H9 (cell line): ENCODE measurements around the gene TBC1D9B. TPM values are rescaled to one million over a fixed set of nuclear protein-coding genes. Genes with fewer than 3 reads are reported as not detected.

Source experiments
- DNase-seq: peaks from one replicate; pipeline ENCODE4 v3.0.0-alpha.2; 2017
- H2AFZ ChIP-seq: one replicate; pipeline ENCODE4 v1.6.1; 2013; ENCODE audit warnings: mild to moderate bottlenecking, low read length, control low read depth, moderate library complexity
- H2AK5ac ChIP-seq: 2 replicates; pipeline ENCODE4 v1.6.1; 2013; ENCODE audit warnings: low read length, control low read depth, mixed read lengths; ENCODE audit not compliant: insufficient read length
- H2BK120ac ChIP-seq: one replicate; pipeline ENCODE4 v1.6.1; 2013; ENCODE audit warnings: low read depth, mild to moderate bottlenecking, low read length, control low read depth, inconsistent platforms; ENCODE audit not compliant: poor library complexity, severe bottlenecking
- H2BK12ac ChIP-seq: 2 replicates; pipeline ENCODE4 v1.6.1; 2013; ENCODE audit warnings: low read length, control low read depth, mixed read lengths, low read depth; ENCODE audit not compliant: insufficient read length
- H2BK15ac ChIP-seq: 2 replicates; pipeline ENCODE4 v1.6.1; 2013; ENCODE audit warnings: low read depth, low read length, control low read depth
- H2BK20ac ChIP-seq: one replicate; pipeline ENCODE4 v1.6.1; 2013; ENCODE audit warnings: low read depth, mild to moderate bottlenecking, low read length, control low read depth, inconsistent platforms; ENCODE audit not compliant: poor library complexity, severe bottlenecking
- H2BK5ac ChIP-seq: 2 replicates; pipeline ENCODE4 v1.6.1; 2013; ENCODE audit warnings: low read length, control low read depth, mixed read lengths; ENCODE audit not compliant: insufficient read length
- H3K14ac ChIP-seq: 2 replicates; pipeline ENCODE4 v1.6.1; 2013; ENCODE audit warnings: low read length, control low read depth; ENCODE audit not compliant: insufficient read depth
- H3K18ac ChIP-seq: 2 replicates; pipeline ENCODE4 v1.6.1; 2013; ENCODE audit warnings: low read depth, mild to moderate bottlenecking, mixed read lengths, low read length, control low read depth; ENCODE audit not compliant: insufficient read length
- H3K23ac ChIP-seq: 2 replicates; pipeline ENCODE4 v1.6.1; 2013; ENCODE audit warnings: low read length, control low read depth, mixed read lengths, low read depth; ENCODE audit not compliant: insufficient read length
- H3K23me2 ChIP-seq: 2 replicates; pipeline ENCODE4 v1.6.1; 2013; ENCODE audit warnings: low read depth, mild to moderate bottlenecking, mixed read lengths, low read length, control low read depth; ENCODE audit not compliant: insufficient read length, poor library complexity, severe bottlenecking
- H3K27ac ChIP-seq: 2 replicates; pipeline ENCODE4 v1.5.1; 2013; ENCODE audit warnings: low read length, control low read depth, mixed read lengths, low read depth; ENCODE audit not compliant: insufficient read length
- H3K27me3 ChIP-seq: 2 replicates; pipeline ENCODE4 v1.6.1; 2013; ENCODE audit warnings: low read length, control low read depth, inconsistent platforms; ENCODE audit not compliant: insufficient read depth
- H3K4ac ChIP-seq: 2 replicates; pipeline ENCODE4 v1.6.1; 2013; ENCODE audit warnings: low read depth, mild to moderate bottlenecking, control low read depth, inconsistent platforms, low read length, moderate library complexity
- H3K4me1 ChIP-seq: 2 replicates; pipeline ENCODE4 v1.6.1; 2013; ENCODE audit warnings: low read length, control low read depth, inconsistent platforms; ENCODE audit not compliant: insufficient read depth
- H3K4me2 ChIP-seq: 2 replicates; pipeline ENCODE4 v1.6.1; 2013; ENCODE audit warnings: low read length, control low read depth, mixed read lengths; ENCODE audit not compliant: insufficient read length, insufficient read depth
- H3K56ac ChIP-seq: 2 replicates; pipeline ENCODE4 v1.6.1; 2013; ENCODE audit warnings: low read depth, mild to moderate bottlenecking, mixed read lengths, low read length, control low read depth; ENCODE audit not compliant: insufficient read length
- H3K79me1 ChIP-seq: 2 replicates; pipeline ENCODE4 v1.6.1; 2013; ENCODE audit warnings: low read depth, mild to moderate bottlenecking, moderate library complexity, low read length, control low read depth, inconsistent platforms; ENCODE audit not compliant: insufficient read depth, poor library complexity, severe bottlenecking
- H3K79me2 ChIP-seq: 2 replicates; pipeline ENCODE4 v1.6.1; 2013; ENCODE audit warnings: low read length, control low read depth, inconsistent platforms; ENCODE audit not compliant: insufficient read depth
- H3K9ac ChIP-seq: 2 replicates; pipeline ENCODE4 v1.6.1; 2013; ENCODE audit warnings: low read length, control low read depth, mixed read lengths; ENCODE audit not compliant: insufficient read length; ENCODE audit errors: extremely low read depth
- H3K9me3 ChIP-seq: one replicate; pipeline ENCODE4 v1.6.1; 2013; ENCODE audit warnings: low read depth, low read length, inconsistent platforms; ENCODE audit not compliant: control insufficient read depth
- H3T11ph ChIP-seq: one replicate; pipeline ENCODE4 v1.6.1; 2013; ENCODE audit warnings: mild to moderate bottlenecking, low read length, control low read depth, inconsistent platforms
- H4K20me1 ChIP-seq: one replicate; pipeline ENCODE4 v1.6.1; 2013; ENCODE audit not compliant: control insufficient read depth, insufficient read length, insufficient read depth
- H4K5ac ChIP-seq: 2 replicates; pipeline ENCODE4 v1.6.1; 2013; ENCODE audit warnings: low read depth, mild to moderate bottlenecking, mixed read lengths, low read length, control low read depth; ENCODE audit not compliant: insufficient read length
- H4K8ac ChIP-seq: replicated peaks from 2 replicates; pipeline ENCODE4 v1.6.1; 2013; ENCODE audit warnings: low read length, control low read depth, mixed read lengths, low read depth; ENCODE audit not compliant: insufficient read length
- H4K91ac ChIP-seq: 2 replicates; pipeline ENCODE4 v1.6.1; 2013; ENCODE audit warnings: low read depth, mild to moderate bottlenecking, moderate library complexity, mixed read lengths, low read length, control low read depth; ENCODE audit not compliant: insufficient read length
- H3K27ac Mint-ChIP-seq, 3 experiments: 2 replicates in 2 of 3; 3 replicates in 1 of 3; pipeline ENCODE4 v1.8.0; 2020 to 2021; ENCODE audit warnings: mixed read lengths in 3 of 3, mild to moderate bottlenecking in 1 of 3, moderate library complexity in 1 of 3
- H3K27me3 Mint-ChIP-seq: 2 replicates; pipeline ENCODE4 v1.8.0; 2021; ENCODE audit warnings: low read depth, mild to moderate bottlenecking, moderate library complexity, mixed read lengths
- H3K36me3 Mint-ChIP-seq, 3 experiments: 2 replicates in 2 of 3; 3 replicates in 1 of 3; pipeline ENCODE4 v1.8.0; 2020 to 2021; ENCODE audit warnings: low read depth in 3 of 3, mixed read lengths in 3 of 3; ENCODE audit not compliant: insufficient read depth in 1 of 3
- H3K4me1 Mint-ChIP-seq, 2 experiments: 2 replicates each; pipeline ENCODE4 v1.8.0; 2020; ENCODE audit warnings: mixed read lengths in 2 of 2
- H3K4me3 Mint-ChIP-seq, 2 experiments: 2 replicates in 1 of 2; 3 replicates in 1 of 2; pipeline ENCODE4 v1.8.0; 2020 to 2021; ENCODE audit warnings: mild to moderate bottlenecking in 2 of 2, mixed read lengths in 2 of 2, moderate library complexity in 1 of 2
- H3K9me3 Mint-ChIP-seq, 2 experiments: 2 replicates in 1 of 2; 3 replicates in 1 of 2; pipeline ENCODE4 v1.8.0; 2020; ENCODE audit warnings: mild to moderate bottlenecking in 2 of 2, mixed read lengths in 2 of 2, moderate library complexity in 1 of 2
- WGBS: extraction: QIAGEN DNeasy Blood & Tissue Kit; methylation state at CpG from one replicate; pipeline ENCODE4 v1.1.7; 2013; ENCODE audit warnings: missing lambda C conversion rate, low lambda C conversion rate, mixed read lengths; ENCODE audit not compliant: insufficient read length; ENCODE audit errors: extremely low coverage; 5-methylcytosine and 5-hydroxymethylcytosine counted together
- total RNA-seq: library from RNA; stranded (reverse); gene quantifications from 2 replicates; pipeline ENCODE4 v1.2.1, GENCODE V29; 2021
- TF ChIP-seq, protein P1 (sequence below): fragments of 200-600 bp; sonication (generic); conservative IDR thresholded peaks from 3 replicates; pipeline ENCODE4 v1.8.0; 2021; ENCODE audit warnings: antibody characterized with exemption, mild to moderate bottlenecking

Gene TBC1D9B
- total RNA-seq, 1 experiment from 2014 or later, result 62.1 TPM

DNA sequence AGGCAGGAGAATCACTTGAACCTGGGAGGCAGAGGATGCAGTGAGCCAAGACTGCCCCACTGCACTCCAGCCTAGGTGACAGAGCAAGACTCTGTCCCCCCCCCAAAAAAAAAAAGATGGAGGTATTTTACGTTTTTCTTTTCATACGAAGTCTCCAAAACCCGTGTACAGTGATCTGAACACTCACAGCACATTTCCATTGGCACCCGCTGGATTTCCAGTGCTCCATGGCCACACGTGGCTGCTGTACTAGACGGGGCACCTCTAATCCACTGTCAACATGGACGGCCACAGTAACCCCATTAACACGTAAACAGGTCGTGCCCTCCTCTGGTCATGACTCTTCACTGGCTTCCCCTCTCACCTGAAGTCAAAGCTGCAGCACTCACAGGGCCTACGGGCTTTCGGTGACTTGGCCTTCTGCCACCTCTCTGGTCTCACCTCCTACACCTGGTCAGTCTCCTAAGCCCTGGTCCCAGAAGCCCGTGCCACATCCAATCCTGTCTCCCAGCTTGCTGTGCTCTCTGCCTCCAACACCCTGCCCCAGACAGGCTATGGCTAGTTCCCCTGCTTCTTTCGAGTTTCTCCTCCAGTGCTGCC is 22.1 kb downstream of the TBC1D9B start:
- no peaks in the 10 kb centered on the region for H4K20me1 ChIP-seq
- H3K9me3 ChIP-seq, result peaks cover 15% of the 10 kb centered on the region
- peaks cover 54 to 81% (median 81%) of the 10 kb centered on the region in 3 experiments for H3K36me3 Mint-ChIP-seq
- H3K18ac ChIP-seq, result no peak overlapping the region
- H3K14ac ChIP-seq, result no peak overlapping the region
- H3K27me3 ChIP-seq, result no peaks in the 10 kb centered on the region
- no peak overlapping the region for H4K5ac ChIP-seq
- no peaks in the 10 kb centered on the region for H3K4me1 ChIP-seq
- H3K23ac ChIP-seq, result no peak overlapping the region
- no peak overlapping the region for H2BK20ac ChIP-seq
- TF ChIP-seq, protein P1, sequence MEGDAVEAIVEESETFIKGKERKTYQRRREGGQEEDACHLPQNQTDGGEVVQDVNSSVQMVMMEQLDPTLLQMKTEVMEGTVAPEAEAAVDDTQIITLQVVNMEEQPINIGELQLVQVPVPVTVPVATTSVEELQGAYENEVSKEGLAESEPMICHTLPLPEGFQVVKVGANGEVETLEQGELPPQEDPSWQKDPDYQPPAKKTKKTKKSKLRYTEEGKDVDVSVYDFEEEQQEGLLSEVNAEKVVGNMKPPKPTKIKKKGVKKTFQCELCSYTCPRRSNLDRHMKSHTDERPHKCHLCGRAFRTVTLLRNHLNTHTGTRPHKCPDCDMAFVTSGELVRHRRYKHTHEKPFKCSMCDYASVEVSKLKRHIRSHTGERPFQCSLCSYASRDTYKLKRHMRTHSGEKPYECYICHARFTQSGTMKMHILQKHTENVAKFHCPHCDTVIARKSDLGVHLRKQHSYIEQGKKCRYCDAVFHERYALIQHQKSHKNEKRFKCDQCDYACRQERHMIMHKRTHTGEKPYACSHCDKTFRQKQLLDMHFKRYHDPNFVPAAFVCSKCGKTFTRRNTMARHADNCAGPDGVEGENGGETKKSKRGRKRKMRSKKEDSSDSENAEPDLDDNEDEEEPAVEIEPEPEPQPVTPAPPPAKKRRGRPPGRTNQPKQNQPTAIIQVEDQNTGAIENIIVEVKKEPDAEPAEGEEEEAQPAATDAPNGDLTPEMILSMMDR, result no peak
- H2BK15ac ChIP-seq, result no peak overlapping the region
- no peak overlapping the region for H2AK5ac ChIP-seq
- WGBS, result no CpG with 5 or more reads among the region's 13 CpGs
- no peak overlapping the region for H3K4me3 Mint-ChIP-seq
- H3T11ph ChIP-seq, result no peak overlapping the region
- no peak overlapping the region for H3K4ac ChIP-seq
- H2AFZ ChIP-seq, result no peak overlapping the region
- H3K27me3 Mint-ChIP-seq, result peaks cover 2% of the 10 kb centered on the region
- H3K79me1 ChIP-seq, result no peaks in the 10 kb centered on the region
- no peak overlapping the region for H3K56ac ChIP-seq
- no peak overlapping the region for H2BK120ac ChIP-seq
- H3K4me1 Mint-ChIP-seq, result no peaks in the 10 kb centered on the region
- no peak for DNase-seq
- no peak overlapping the region for H3K27ac ChIP-seq
- H3K27ac Mint-ChIP-seq, result peak overlapping the region in 1 of 3 experiments; percentile 65; a peak in 2 of 7 replicates
- no peak overlapping the region for H2BK5ac ChIP-seq
- H4K91ac ChIP-seq, result no peak overlapping the region
- no peak overlapping the region for H3K4me2 ChIP-seq
- H2BK12ac ChIP-seq, result no peak overlapping the region
- no peaks in the 10 kb centered on the region for H3K79me2 ChIP-seq
- H4K8ac ChIP-seq, result no peak overlapping the region
- peaks cover 26 to 30% of the 10 kb centered on the region in 2 experiments for H3K9me3 Mint-ChIP-seq
- H3K23me2 ChIP-seq, result no peaks in the 10 kb centered on the region
- no peak overlapping the region for H3K9ac ChIP-seq
